GM18520 (cell line): ENCODE measurements around the gene C11orf24.
"Not testable (repeated sequence)": the region's sequence is repeated elsewhere in the genome, so short reads cannot be mapped to it uniquely, and the experiment has no call there.

Experiments used
- ATAC-seq: cut with Tn5 transposase; IDR thresholded peaks from one replicate; pipeline ENCODE4 v1.9.1; 2021; ENCODE audit not compliant: unreplicated experiment

The C11orf24 gene

DNA sequence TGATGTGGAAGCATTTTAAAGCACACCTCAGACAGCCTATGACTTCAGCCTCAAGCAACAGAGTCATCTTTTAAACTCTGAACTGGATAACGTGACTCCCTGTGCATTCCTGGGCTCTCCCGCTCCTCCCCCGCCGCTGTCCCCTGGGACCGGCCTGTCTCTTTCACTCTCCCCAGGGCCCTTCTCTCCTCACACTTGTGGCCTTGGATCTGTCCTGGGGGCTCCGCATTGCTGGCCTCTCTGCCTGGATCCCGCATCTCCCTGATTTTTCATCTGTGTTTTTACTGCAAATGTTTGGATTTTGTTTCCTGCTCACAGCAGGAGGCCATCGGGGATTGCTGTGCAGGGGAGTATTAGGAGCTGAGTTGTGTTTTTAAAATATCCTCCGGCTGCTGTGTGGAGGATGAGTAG lies 15.4 kb downstream of the C11orf24 start:
- no peak for ATAC-seq

DNA sequence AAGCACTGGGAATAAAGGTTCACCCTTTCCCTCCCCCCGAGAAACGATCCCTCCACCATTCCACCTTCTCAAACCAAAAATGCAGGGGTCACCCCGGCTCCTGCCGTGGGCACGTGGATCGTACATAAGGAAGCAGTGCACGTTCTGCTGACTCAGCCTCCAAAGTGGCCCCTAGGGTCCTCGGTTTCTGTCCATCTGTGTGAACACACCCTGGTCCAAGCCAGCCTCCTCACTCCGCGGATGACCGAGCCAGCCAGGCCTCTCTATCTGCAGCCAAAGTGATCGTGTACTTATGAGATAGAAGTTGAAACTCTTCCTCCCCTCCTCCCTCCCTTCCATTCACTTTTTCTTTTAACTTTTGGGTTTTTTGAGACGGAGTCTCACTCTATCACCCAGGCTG lies 16.2 kb downstream of the C11orf24 start:
- ATAC-seq, result no peak

DNA sequence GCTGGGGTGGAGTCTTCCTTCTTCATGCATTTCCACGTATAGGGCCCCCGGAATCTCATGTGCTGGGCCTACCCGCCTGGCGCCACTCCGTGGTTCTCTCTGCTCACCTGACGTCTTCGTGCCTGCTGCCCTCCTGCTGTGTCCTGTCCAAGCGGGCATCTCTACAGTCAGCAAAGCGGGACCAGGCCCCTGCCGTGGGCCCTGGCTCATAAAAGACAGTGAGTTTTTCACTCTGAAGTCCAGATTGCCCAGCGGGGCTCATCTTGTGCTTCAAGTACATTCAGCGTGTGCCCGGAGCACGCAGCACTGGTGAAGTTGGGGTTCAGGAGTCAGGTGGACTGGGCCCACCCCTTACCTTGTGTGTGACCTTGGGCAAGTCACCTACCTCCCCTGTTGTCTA lies 17.4 kb downstream of the C11orf24 start:
- ATAC-seq, result no peak

DNA sequence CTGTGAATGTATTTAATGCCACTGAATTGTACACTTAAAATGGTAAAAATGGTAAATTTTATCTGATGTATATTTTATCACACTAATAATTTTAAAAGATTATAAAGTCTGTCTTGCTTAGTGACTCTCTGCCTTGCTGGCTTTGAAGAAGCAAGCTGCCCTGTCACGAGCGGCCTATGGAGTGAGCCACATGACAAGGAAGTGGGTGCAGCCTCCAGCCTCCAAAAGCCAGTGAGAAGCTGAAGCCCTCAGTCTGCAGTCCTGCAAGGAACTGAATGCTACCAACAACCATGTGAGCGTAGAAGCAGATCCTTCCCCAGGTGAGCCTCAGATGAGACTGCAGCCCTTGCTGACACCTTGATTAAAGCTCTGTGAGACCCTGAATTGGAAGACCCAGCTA lies 20.0 kb downstream of the C11orf24 start:
- ATAC-seq, result no peak

DNA sequence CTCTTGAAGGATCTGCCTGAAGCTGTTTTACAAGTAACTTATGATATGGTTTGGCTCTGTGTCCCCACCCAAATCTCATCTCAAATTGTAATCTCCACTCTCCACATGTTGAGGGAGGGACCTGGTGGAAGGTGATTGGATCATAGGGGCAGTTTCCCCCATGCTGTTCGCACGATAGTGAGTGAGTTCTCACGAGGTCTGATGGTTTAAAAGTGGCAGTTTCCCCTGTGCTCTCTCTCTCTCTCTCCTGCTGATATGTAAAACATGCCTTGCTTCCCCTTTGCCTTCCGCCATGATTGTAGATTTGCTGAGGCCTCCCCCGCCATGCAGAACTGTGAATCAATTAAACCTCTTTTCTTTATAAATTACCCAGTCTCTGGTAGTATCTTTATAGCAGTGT lies 26.9 kb downstream of the C11orf24 start:
- not testable (repeated sequence) for ATAC-seq

DNA sequence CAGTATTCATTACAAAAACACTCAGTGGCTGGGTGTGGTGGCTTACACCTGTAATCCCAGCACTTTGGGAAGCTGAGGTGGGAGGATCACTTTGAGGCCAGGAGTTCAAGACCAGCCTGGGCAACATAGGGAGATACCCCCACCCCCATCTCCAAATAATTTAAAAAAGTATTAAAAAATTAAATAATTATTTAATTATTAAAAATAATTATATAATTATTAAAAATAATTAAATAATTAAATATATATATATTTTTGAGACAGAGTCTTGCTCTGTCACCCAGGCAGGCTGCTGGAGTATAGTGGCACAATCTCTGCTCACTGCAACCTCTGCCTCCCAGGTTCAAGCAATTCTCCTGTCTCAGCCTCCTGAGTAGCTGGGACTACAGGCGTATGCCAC lies 27.9 kb downstream of the C11orf24 start:
- ATAC-seq, result not testable (repeated sequence)

DNA sequence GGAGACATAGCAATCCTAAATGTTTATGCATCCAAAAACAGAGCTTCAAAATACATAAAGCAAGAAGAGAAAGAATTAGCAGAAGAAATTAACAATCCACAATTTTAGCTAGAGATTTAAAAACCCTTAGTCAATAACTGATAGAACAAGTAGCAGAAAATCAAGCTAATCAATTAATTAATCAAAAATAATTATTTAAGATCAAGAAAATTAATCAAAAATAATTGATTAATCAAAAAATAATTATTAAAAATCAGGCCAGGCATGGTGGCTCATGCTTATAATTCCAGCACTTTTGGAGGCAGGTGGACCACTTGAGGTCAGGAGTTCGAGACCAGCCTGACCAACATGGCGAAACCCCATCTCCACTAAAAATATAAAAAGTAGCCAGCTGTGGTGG lies 29.2 kb downstream of the C11orf24 start:
- no peak for ATAC-seq

DNA sequence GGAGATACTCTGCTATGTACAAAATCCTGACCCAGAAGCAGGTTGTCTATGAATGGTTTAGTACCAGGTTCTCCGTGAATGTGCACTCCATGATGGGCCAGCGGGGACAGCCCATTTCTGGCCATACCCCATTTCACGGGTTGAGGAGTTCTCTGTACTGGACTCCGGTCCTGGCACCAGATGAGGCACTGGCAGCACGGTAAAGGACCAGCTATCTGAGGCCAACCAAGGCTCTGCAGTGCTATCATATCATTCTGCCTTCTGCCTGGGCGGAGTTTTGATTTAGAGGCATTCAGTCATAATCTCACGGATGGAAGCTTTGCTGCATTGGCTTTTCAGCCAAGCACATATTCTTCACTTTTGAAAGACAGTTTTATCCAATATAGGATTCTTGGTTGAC lies 40.2 kb downstream of the C11orf24 start:
- ATAC-seq, result no peak

DNA sequence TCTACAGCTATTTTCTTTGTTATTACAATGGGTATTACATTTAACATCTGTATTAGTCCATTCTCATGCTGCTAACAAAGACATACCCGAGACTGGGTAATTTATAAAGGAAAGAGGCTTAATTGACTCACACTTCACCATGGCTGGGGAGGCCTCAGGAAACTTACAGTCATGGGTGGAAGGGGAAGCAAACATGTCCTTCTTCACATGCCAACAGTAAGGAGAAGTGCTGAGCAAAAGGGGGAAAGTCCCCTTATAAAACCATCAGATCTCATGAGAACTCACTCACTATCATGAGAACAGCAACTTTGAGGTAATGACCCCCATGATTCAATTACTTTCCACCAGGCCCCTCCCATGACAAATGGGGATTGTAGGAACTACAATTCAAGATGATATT lies 42.2 kb downstream of the C11orf24 start:
- no peak for ATAC-seq

DNA sequence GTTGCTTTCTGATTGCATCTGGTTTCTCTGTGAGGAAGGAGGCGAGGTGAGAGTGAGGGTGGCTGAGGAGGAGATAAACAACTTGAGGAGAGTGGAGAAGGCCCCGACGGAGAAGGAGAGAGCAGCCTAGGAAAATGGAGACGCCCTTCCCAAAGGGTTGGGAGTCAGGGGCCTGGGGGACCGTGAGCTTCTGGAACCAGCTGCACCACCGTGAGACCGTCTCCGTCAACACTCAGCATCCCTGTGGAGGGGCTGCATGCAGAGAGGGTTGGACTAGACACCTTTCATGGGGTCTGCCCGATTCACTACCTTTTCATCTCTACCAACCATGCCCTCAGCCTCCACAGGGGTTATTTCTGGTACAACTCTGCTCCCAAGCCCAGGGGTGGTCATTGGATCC lies 45.4 kb downstream of the C11orf24 start:
- no peak for ATAC-seq

DNA sequence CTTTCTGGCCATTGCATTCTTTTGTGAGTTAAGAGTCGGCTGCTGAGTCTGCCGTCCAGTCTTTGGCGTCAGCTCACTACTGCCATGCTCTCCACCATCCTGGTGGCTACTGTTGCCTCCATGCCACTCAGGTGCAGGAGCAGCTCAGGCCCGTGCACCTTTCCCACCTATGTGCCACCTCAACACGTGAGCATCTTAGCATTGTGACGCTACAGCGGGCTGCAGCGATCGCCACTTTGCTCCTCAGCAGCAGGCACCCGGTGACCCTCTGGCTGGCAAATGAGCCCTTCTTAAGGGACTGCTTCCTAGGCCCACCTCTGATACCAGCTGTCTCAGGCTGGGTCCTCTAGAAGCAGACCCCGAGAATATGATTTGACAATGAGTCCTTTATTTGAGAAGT lies 47.2 kb downstream of the C11orf24 start:
- ATAC-seq, result no peak

DNA sequence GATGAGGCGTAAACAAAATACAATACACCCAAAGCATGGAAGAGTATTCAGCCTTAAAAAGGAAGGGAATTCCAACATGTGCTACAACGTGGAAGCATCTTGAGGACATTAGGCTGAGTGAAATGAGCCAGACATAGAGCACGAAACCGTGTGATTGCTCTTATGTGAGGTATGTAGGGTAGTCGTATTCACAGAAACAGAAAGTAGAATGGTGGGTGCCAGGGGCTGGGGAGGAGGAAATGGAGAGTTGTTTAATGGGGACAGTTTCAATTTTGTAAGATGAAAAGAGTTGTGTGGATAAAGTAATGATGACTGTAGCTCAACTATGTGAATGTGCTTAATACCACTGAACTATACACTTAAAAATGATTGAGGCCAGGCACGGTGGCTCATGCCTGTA lies 48.5 kb downstream of the C11orf24 start:
- no peak for ATAC-seq

DNA sequence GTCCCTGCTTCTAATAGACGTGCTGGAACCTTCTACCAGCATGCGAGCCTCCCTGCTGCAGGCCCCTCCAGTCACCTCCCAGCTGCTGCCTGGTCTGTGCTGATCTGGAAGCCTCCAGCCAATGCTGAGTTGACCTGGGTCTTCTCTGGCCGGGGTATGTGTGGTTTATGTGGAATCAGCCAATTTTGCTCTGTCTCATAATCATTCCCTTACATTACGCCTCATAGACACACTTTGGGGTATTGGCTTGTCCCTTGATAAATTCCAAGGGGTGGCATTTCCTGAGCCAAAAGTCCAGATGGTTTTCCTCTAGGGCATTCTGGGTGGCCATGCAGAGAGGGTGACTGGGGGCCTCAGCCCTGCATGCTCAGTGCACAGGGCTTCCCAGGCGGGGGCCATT lies 50.4 kb downstream of the C11orf24 start:
- ATAC-seq, result no peak

DNA sequence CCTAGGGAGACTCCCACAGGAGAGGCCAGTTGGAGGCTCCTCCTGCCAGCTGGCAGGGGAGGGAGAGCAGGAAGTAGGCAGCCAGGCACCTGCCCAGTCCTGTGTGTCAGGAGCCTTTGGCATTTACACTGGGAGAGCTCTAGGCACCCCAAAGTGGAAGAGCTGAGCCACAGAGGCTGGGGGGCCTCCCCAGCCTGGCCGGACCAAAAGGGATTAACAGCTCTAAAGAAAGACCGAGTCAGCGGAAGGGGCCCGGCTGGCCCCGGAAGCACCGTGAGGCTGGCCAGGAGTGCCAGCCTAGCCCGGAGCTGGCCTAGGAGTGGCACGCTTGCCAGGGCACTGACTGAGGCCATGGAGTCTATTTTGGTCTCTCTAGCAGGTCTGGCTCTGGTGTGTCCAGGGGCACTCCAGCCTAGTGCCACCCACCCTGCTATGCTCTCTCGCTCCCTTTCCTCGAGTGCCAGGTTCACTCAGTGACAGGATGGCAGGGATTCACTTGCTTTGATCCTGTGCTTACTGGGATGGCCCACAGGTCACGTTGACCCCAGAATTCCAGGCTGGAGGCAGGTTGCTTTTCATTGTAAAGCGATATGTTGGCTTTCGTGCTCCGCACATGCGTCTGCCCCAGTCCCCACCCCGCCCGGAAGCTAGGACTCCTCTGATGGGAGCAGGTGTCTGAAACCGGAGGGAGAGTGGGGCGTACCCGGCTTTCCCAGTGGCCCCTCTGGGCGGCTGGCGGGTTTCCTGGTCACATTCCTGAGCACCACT lies 55.4 kb downstream of the C11orf24 start:
- no peak for ATAC-seq

DNA sequence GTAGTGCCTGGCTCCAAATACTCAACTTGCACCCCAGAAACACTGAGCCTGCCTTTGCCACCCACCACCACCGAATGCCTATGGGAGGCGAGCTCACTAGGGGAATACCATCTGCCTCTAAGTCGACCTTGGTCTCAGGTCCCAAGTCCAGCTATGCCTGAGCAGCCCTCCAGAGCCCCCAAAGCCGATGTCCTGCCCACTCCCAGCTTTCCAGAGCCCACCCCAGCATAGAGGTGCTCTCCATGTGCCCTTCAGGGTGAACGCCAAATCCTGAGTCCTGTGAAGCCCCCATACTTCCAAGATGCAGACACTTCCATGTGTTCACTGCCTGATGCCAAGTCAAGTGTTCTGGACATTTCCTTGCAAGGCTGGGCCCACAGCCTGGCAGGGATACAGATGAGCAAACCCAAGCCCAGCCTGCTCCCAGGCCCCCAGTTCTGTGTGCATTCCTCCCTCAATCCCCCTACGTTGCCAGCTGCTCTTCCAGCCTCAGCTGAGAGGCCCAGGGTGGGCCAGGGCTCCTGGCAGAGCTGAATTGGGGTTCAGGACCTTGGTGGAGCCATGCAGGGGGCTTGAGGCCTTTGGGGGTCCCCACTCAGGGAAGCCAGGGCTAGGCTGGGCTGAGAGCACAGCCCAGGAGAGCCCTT lies 56.1 kb downstream of the C11orf24 start:
- ATAC-seq, result no peak

DNA sequence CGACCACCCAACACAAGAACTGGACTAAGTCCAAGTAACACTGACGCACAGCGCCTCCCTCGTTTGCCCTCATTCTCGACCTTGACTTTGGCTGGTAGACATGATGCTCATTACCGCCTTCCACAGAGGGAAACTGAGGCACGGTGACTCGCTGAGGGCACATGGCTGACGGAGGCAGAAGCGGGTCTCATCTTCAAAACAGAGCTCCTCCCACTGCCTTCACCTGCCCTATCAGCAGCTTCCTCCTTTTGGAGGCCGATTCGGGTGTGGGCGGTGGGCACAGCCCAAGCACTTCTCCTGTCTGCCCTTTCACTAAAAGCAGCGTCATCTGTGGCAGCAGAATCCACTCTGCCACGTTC lies 56.7 kb downstream of the C11orf24 start:
- ATAC-seq, result no peak

DNA sequence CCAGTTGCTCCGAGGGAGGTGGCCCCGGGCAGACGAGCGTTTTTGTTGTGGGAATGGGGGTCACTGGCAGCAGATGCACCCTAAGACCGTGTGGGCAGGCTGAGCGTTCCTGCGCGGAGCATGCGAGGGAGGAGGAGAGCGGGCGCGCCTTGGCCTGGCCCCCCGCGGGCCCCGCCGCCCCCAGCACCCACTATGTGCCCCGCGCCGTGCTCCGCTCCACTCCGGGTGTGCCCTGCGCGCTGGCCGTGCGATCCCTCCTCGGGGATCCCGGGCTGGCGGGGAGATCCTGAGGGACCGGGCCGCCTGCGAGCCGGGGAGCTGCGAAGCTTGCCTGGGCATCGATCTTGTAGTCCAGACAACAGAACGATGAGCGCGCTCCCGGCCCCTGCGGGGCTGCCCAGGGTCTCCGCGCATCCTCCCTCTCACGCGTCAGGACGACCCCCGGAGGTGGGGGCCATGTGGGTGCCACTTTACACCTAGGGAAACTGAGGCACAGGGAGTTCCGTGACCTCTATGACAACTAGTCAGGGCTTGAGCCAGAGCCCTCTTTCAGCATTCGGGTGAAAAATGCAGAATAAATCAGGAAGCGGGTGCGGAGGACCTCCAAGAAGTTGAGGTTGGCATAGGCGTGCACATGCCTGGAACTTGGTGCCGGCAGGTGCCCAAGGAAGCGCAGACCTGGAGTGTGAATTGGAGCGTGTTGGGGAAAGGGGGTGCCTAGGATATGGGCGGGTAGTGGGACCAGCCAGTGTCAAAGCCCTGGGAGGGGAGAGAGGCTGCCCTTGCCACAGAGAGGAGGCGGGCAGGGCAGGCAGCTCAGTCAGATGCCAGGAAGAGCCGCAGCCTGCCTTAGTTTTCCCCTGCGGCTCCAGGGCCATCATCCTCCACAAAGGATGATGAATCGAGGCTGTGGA lies 57.3 kb downstream of the C11orf24 start:
- no peak for ATAC-seq

DNA sequence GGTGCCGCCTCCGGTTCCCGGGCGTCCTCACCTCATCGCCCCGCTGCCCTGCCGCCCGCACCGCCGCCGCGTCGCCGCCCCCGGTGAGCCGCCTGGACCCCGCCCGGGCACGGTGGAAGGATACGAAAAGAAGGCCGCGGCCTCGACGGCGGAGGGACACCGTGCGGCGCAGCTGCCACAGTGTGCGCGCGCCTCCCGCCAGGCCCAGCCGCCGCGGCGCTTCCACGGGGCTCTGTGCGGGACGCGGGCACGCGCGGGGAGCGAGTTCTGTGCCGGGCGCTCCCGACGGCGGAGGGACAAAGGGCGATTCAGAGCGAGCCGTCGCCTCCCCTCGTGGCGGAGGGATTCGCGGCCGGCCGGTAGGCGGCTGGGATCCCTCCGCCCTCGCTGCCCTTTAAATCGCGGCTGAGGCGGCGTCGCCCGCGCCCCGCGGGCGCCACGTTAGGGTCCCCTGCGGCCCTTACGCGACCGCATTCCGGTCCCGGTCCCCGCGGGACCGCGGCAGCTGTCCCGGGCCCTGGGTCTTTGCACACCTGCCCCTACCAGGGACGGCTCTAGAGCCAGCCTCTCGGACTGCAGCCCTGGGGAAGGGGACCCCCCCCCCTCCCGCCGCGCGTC lies 58.1 kb downstream of the C11orf24 start:
- peak; percentile 46 for ATAC-seq

DNA sequence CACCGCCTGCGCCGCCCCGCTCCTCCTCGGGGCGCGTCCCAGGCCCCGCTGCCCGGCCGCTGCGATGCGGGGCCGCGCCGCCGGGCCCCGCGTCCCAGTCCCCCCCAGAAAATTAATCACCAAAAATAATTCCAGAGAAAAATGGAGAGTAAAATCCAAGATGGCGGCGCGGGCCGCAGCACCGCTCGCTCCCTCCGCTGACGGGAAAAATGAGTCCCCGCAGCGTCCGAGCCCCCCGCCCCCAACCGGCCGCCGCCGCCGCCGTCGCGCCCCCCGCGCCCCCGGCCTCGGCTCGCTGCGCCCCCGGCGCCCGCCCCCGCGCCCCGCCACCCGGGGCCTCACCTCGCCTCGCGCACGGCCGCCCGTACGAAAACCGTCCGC lies 58.6 kb downstream of the C11orf24 start, which contains the start of gene KMT5B:
TSS of gene KMT5B (minus strand) at position 162 of the 381 bp plus-strand sequence. CDS start 23,220 bp downstream, outside the sequence.
- peak; percentile 5 for ATAC-seq

DNA sequence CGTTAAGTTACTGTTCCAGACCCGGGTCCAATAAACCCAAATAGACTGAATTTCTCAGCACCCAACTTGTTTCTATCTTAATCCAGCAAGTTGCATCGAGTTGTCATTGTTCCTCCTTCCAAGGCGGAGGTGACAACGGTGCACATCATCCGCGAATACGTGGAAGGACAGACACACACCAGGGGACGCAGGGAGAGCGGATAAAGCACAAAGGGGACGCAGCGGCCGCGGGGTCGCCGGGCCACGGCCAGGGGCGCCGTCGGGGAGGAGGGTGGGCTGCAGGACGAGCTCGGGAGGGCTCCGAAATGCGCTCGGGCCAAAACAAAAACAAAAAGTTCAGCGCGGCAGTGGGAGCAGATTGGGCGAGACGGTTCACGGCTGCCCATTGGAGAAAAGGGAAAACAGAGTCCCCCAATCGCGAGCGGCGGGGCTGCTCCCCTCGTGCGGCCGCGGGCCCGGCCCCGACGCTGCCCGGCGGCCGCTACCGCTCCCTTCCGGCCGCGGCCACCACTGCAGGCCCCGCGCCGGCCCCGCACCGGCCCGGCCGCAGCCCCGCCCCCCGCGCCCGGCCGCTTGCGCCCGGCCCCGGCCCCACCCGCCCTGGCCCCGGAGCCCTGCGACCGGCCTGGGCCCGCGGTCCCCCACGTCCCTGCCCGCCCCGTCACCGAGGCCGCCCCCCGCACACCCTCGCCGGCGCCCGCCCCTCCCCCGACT lies 59.2 kb downstream of the C11orf24 start:
- ATAC-seq, result peak; percentile 28

DNA sequence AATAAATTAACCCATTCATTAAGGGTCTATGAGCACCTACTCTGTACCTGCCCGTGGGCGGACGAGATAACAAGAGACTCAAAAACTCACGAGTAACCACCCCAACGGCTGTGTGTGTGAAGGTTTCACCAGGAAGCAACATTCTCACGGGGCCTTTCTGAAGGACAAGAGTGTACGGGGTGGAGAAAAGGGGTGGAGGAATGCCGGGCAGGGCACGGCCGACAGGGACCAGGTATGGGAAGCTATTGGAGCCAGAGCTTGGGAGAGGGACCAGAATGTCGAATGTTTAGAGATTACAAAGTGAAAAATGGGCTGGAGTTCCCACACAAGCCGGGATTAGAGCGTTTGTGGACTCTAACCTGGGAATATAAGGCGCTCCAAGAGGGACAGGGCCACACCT lies 60.2 kb downstream of the C11orf24 start:
- no peak for ATAC-seq
